Activated CD4-positive, alpha-beta T cell treated with anti-CD3 and anti-CD28 coated beads for 36 hours (primary cell): ENCODE data around the gene AP2A2. TPM values are rescaled to one million over a fixed set of nuclear protein-coding genes. Genes with fewer than 3 reads are reported as not detected.

Experiments used
- ATAC-seq: fragments of 200-7000 bp; cut with Tn5 transposase; one replicate; pipeline ENCODE4 v1.10.0; 2021; ENCODE audit warnings: mild to moderate bottlenecking, moderate library complexity
- CTCF ChIA-PET: fragments of 350-600 bp; sonication (Branson Sonifier 250); formaldehyde crosslinking; loops from one replicate; lab custom pipeline; 2021; ENCODE audit warnings: antibody characterized with exemption; lab: Charles Lee
- POLR2A ChIA-PET: fragments of 350-600 bp; sonication (Branson Sonifier 250); formaldehyde crosslinking; loops from one replicate; lab custom pipeline; 2021; ENCODE audit warnings: antibody characterized with exemption, inconsistent platforms; lab: Charles Lee
- DNase-seq: peaks from one replicate; pipeline ENCODE4 v3.0.0-alpha.2; 2020
- H3K27ac Mint-ChIP-seq: one replicate; pipeline ENCODE4 v1.8.0; 2021; ENCODE audit warnings: mixed read lengths
- H3K27me3 Mint-ChIP-seq: one replicate; pipeline ENCODE4 v1.8.0; 2021; ENCODE audit warnings: mixed read lengths
- H3K36me3 Mint-ChIP-seq: one replicate; pipeline ENCODE4 v1.8.0; 2021; ENCODE audit warnings: low read depth, mixed read lengths
- H3K4me1 Mint-ChIP-seq: one replicate; pipeline ENCODE4 v1.8.0; 2021; ENCODE audit warnings: mixed read lengths
- H3K4me3 Mint-ChIP-seq: one replicate; pipeline ENCODE4 v1.8.0; 2021; ENCODE audit warnings: mild to moderate bottlenecking, moderate library complexity, mixed read lengths
- H3K9me3 Mint-ChIP-seq: one replicate; pipeline ENCODE4 v1.8.0; 2021; ENCODE audit warnings: low read depth, mixed read lengths
- intact Hi-C, 2 experiments: fragments of 100-400 bp; cut with DNase I in 1 of 2; cut with micrococcal nuclease in 1 of 2; formaldehyde crosslinking; loops; one replicate each; pipeline versions ENCODE4 v1.14.2 to v1.15.1; 2022 to 2024; cut with DNase I, micrococcal nuclease
- total RNA-seq, 2 experiments: library from RNA; stranded (reverse); gene quantifications; one replicate each; pipeline ENCODE4 v1.2.3, GENCODE V29; 2021

Gene AP2A2
- total RNA-seq, 2 experiments from 2014 or later, result 43.5 to 71.6 TPM

DNA sequence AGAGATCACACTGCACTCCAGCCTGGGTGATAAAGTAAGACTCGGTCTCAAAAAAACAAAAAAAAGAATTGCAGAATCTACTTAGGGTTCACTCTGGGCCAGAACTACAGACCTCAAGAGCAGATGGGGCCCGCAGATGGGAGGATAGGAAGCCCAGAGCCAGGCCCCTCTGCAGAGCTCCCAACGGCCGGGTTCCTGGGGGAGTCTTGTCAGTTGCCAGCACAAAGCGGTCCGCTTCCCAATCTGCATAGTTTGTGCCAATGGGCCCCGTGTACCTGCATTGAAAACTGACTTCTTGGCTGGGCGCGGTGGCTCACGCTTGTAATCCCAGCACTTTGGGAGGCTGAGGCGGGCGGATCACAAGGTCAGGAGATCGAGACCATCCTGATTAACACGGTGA lies 13.4 kb upstream of the AP2A2 start:
- DNase-seq (no peak), ATAC-seq (no peak)
- POLR2A ChIA-PET, result interaction anchor here (1.1 kb wide), 1 partner anchor 12 kb away, joined by 5 read pairs; no protein-coding TSS in a partner anchor
- intact Hi-C loops, result loop anchor here in 1 of 2 experiments (5.0 kb wide), 1 partner anchor 65 kb away; no protein-coding TSS in a partner anchor
- Mint-ChIP-seq H3K9me3 (no peaks in the 10 kb centered on the region), H3K36me3 (peaks cover 3% of the 10 kb centered on the region), H3K27ac (no peak overlapping the region), H3K27me3 (no peaks in the 10 kb centered on the region), H3K4me3 (peak overlapping the region; percentile 80), H3K4me1 (peaks cover 24% of the 10 kb centered on the region)
- CTCF ChIA-PET, result interaction anchor here (0.6 to 1.3 kb wide), 2 partner anchors 12 to 22 kb away, joined by 3 to 11 read pairs; partner anchors contain the start of gene AP2A2

- ATAC-seq, result no peak
- H3K4me3 Mint-ChIP-seq, result no peak overlapping the region
- intact Hi-C loops, result loop anchor here in 1 of 2 experiments (5.0 kb wide), 1 partner anchor 66 kb away; no protein-coding TSS in a partner anchor
Measured at GRCh38 chr11:913043-913442, 12.6 kb upstream of the AP2A2 start.

DNA sequence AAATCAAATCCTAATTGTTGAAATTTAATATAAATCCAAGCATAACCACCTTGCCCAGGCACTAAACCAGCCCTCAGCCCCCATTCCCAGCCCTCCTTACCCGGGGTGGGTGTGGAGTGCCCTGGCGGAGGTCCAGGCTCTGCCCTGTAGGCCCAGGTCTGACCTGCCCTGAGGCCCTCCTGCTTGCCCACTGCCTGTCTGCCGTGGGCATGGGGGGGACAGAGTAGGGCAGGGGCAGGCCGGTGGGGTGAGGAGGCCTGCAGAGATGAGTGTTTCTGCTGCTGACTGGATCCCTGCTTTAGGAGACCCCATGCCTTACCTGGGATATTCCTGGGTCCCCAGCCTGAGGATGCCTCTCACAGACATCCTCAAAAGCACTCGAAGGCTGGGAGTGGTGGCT lies 11.5 kb upstream of the AP2A2 start:
- H3K4me1 Mint-ChIP-seq, result peaks cover 14% of the 10 kb centered on the region
- intact Hi-C loops, result loop anchor here in 1 of 2 experiments (5.0 kb wide), 1 partner anchor 67 kb away; no protein-coding TSS in a partner anchor
- DNase-seq (no peak), ATAC-seq (no peak)
- H3K36me3 Mint-ChIP-seq, result no peaks in the 10 kb centered on the region
- H3K4me3 Mint-ChIP-seq, result no peak overlapping the region
- no peaks in the 10 kb centered on the region for H3K27me3 Mint-ChIP-seq
- ChIA-PET POLR2A (no interaction called here), CTCF (no interaction called here)
- no peaks in the 10 kb centered on the region for H3K9me3 Mint-ChIP-seq
- no peak overlapping the region for H3K27ac Mint-ChIP-seq

More at GRCh38 chr11:913043-913442, 12.6 kb upstream of the AP2A2 start:
- peaks cover 22% of the 10 kb centered on the region for H3K4me1 Mint-ChIP-seq
- no peaks in the 10 kb centered on the region for H3K9me3 Mint-ChIP-seq
- no peak for DNase-seq
- H3K27ac Mint-ChIP-seq, result no peak overlapping the region
- H3K36me3 Mint-ChIP-seq, result peaks cover 3% of the 10 kb centered on the region
- POLR2A ChIA-PET, result no interaction called here
- CTCF ChIA-PET, result no interaction called here
- no peaks in the 10 kb centered on the region for H3K27me3 Mint-ChIP-seq

- intact Hi-C loops, result loop anchor here in 1 of 2 experiments (5.0 kb wide), 1 partner anchor 68 kb away; no protein-coding TSS in a partner anchor
- Mint-ChIP-seq H3K4me1 (peaks cover 8% of the 10 kb centered on the region), H3K9me3 (no peaks in the 10 kb centered on the region), H3K36me3 (no peaks in the 10 kb centered on the region), H3K27me3 (no peaks in the 10 kb centered on the region), H3K27ac (no peak overlapping the region), H3K4me3 (no peak overlapping the region)
- POLR2A ChIA-PET, result no interaction called here
- DNase-seq (no peak), ATAC-seq (no peak)
- CTCF ChIA-PET, result no interaction called here
Measured at GRCh38 chr11:914747-915501, 10.7 kb upstream of the AP2A2 start.

DNA sequence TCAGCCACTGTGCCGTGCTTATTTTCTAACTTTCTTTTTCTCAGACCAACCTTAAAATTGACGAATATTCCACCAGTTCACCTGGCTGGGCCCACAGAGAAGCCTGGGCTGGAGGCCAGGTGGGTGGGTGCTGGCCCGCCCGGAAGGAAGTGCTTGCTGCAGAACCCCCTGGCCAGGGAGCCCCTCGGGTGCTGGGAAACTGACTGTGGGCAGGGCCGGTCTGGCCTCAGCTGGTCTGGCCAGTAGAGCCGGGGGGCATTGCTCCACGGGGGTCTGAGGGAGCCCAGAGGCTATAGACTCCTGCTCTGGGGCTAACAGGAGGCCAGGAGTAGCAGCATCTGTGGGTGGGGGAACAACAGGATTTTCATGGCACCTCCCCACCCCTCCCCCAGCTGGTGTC lies 8.2 kb upstream of the AP2A2 start:
- Mint-ChIP-seq H3K27ac (no peak overlapping the region), H3K9me3 (no peaks in the 10 kb centered on the region)

GRCh38 chr11:921921-922678 lies 3.6 kb upstream of the AP2A2 start:
- Mint-ChIP-seq H3K27me3 (no peaks in the 10 kb centered on the region), H3K9me3 (no peaks in the 10 kb centered on the region), H3K36me3 (peaks cover 3% of the 10 kb centered on the region), H3K4me1 (peaks cover 11% of the 10 kb centered on the region), H3K27ac (no peak overlapping the region), H3K4me3 (no peak overlapping the region)
- intact Hi-C loops, result no loop called here
- ChIA-PET POLR2A (no interaction called here), CTCF (interaction anchor here (1.0 kb wide), 1 partner anchor 18 kb away, joined by 3 read pairs; no protein-coding TSS in a partner anchor)
- ATAC-seq, result no peak
- no peak for DNase-seq

More for the DNA sequence above, 8.2 kb upstream of the AP2A2 start:
- no peaks in the 10 kb centered on the region for H3K36me3 Mint-ChIP-seq
- ChIA-PET CTCF (no interaction called here), POLR2A (interaction anchor here (0.6 kb wide), 1 partner anchor 74 kb away, joined by 8 read pairs; no protein-coding TSS in a partner anchor)
- intact Hi-C loops, result no loop called here
- H3K27me3 Mint-ChIP-seq, result no peaks in the 10 kb centered on the region
- DNase-seq (no peak), ATAC-seq (no peak)
- no peak overlapping the region for H3K4me3 Mint-ChIP-seq
- peaks cover 2% of the 10 kb centered on the region for H3K4me1 Mint-ChIP-seq

- Mint-ChIP-seq H3K9me3 (no peaks in the 10 kb centered on the region), H3K27me3 (no peaks in the 10 kb centered on the region), H3K36me3 (peaks cover 8% of the 10 kb centered on the region), H3K27ac (no peak overlapping the region), H3K4me1 (peaks cover 27% of the 10 kb centered on the region), H3K4me3 (no peak overlapping the region)
- ATAC-seq (no peak), DNase-seq (no peak)
- intact Hi-C loops, result loop anchor here in 1 of 2 experiments (2.0 kb wide), 1 partner anchor 465 kb away; the partner anchor contains the start of gene BRSK2
- ChIA-PET POLR2A (interaction anchor here (0.8 to 1.3 kb wide), 2 partner anchors 12 to 14 kb away, joined by 4 to 5 read pairs; partner anchors contain the start of gene CHID1), CTCF (interaction anchor here (2.4 kb wide), 1 partner anchor 12 kb away, joined by 11 read pairs; no protein-coding TSS in a partner anchor)
Measured at GRCh38 chr11:923691-924405, 1.8 kb upstream of the AP2A2 start.

- Mint-ChIP-seq H3K9me3 (no peaks in the 10 kb centered on the region), H3K4me1 (peaks cover 28% of the 10 kb centered on the region), H3K27me3 (no peaks in the 10 kb centered on the region), H3K27ac (no peak overlapping the region), H3K36me3 (peaks cover 8% of the 10 kb centered on the region), H3K4me3 (no peak overlapping the region)
- POLR2A ChIA-PET, result interaction anchor here (0.8 to 1.3 kb wide), 2 partner anchors 13 to 14 kb away, joined by 4 to 5 read pairs; partner anchors contain the start of gene CHID1
- CTCF ChIA-PET, result interaction anchor here (0.6 to 2.4 kb wide), 8 partner anchors 9 to 79 kb away, joined by 3 to 11 read pairs (median 3); no protein-coding TSS in a partner anchor
- DNase-seq (no peak), ATAC-seq (no peak)
- intact Hi-C loops, result loop anchor here (1.0 to 5.0 kb wide), 10 partner anchors 14 to 648 kb away; partner anchors contain the start of genes BRSK2 (in 1 of the 2), CHID1 (in 1 of the 2), DEAF1 (in 1 of the 2) and DUSP8 (in 1 of the 2)
Measured at GRCh38 chr11:924406-925157, 1.1 kb upstream of the AP2A2 start.

- H3K27ac Mint-ChIP-seq, result no peak overlapping the region
- intact Hi-C loops, result loop anchor here (1.0 to 5.0 kb wide), 10 partner anchors 15 to 647 kb away; partner anchors contain the start of genes BRSK2 (in 1 of the 2), CHID1 (in 1 of the 2), DEAF1 (in 1 of the 2) and DUSP8 (in 1 of the 2)
- POLR2A ChIA-PET, result interaction anchor here (1.3 kb wide), 1 partner anchor 14 kb away, joined by 5 read pairs; no protein-coding TSS in a partner anchor
- no peak for DNase-seq
- no peak overlapping the region for H3K4me3 Mint-ChIP-seq
- H3K9me3 Mint-ChIP-seq, result no peaks in the 10 kb centered on the region
- ATAC-seq, result no peak
- H3K4me1 Mint-ChIP-seq, result peaks cover 31% of the 10 kb centered on the region
- CTCF ChIA-PET, result interaction anchor here (0.6 to 2.4 kb wide), 8 partner anchors 9 to 80 kb away, joined by 3 to 11 read pairs (median 3); no protein-coding TSS in a partner anchor
- peaks cover 8% of the 10 kb centered on the region for H3K36me3 Mint-ChIP-seq
- no peaks in the 10 kb centered on the region for H3K27me3 Mint-ChIP-seq
Measured at GRCh38 chr11:925158-925495, 543 bp upstream of the AP2A2 start.
